Measurements from ENCODE around the gene MRPL55.
A peak's percentile ranks its signal among the peaks of the same experiment; 100 is the strongest.

The MRPL55 gene

GRCh38 chr1:228148196-228148861, 39.2 kb upstream of the MRPL55 start:
- no peak for DNase-seq (ENCODE audit: extremely low read depth in 1 of 2, low read depth in 1 of 2)

- no peak for DNase-seq (ENCODE audit: extremely low read depth in 1 of 2, low read depth in 1 of 2)
Measured at GRCh38 chr1:228147768-228148167, 38.7 kb upstream of the MRPL55 start.

- DNase-seq (ENCODE audit: extremely low read depth in 1 of 2, low read depth in 1 of 2): no peak
Measured at GRCh38 chr1:228147151-228147693, 38.1 kb upstream of the MRPL55 start.

- no peak for DNase-seq (ENCODE audit: extremely low read depth in 1 of 2, low read depth in 1 of 2)
Measured at GRCh38 chr1:228146417-228147150, 37.5 kb upstream of the MRPL55 start.

GRCh38 chr1:228145463-228146416, 36.6 kb upstream of the MRPL55 start:
- DNase-seq (ENCODE audit: extremely low read depth in 1 of 2, low read depth in 1 of 2): no peak

GRCh38 chr1:228144993-228145343, 35.9 kb upstream of the MRPL55 start:
- DNase-seq (ENCODE audit: extremely low read depth in 1 of 2, low read depth in 1 of 2): no peak

- no peak for DNase-seq (ENCODE audit: extremely low read depth in 1 of 2, low read depth in 1 of 2)
Measured at GRCh38 chr1:228144193-228144992, 35.3 kb upstream of the MRPL55 start.

- DNase-seq (ENCODE audit: extremely low read depth in 1 of 2, low read depth in 1 of 2): no peak
Measured at GRCh38 chr1:228143480-228144192, 34.5 kb upstream of the MRPL55 start.

GRCh38 chr1:228142701-228143136, 33.6 kb upstream of the MRPL55 start:
- no peak for DNase-seq (ENCODE audit: extremely low read depth in 1 of 2, low read depth in 1 of 2)

GRCh38 chr1:228142155-228142691, 33.1 kb upstream of the MRPL55 start:
- no peak for DNase-seq (ENCODE audit: extremely low read depth in 1 of 2, low read depth in 1 of 2)

GRCh38 chr1:228141226-228142044, 32.3 kb upstream of the MRPL55 start:
- no peak for DNase-seq (ENCODE audit: extremely low read depth in 1 of 2, low read depth in 1 of 2)

- DNase-seq (ENCODE audit: extremely low read depth in 1 of 2, low read depth in 1 of 2): no peak
Measured at GRCh38 chr1:228140724-228141225, 31.7 kb upstream of the MRPL55 start.

- DNase-seq (ENCODE audit: extremely low read depth in 1 of 2, low read depth in 1 of 2): peak; percentile 100
Measured at GRCh38 chr1:228139931-228140723, 31.0 kb upstream of the MRPL55 start, which contains the start of gene GUK1. GUK1 (plus strand) TSS chr1:228140279; CDS start chr1:228140303, 24 bp downstream.

- no peak for DNase-seq (ENCODE audit: extremely low read depth in 1 of 2, low read depth in 1 of 2)
Measured at GRCh38 chr1:228139406-228139930, 30.4 kb upstream of the MRPL55 start.

GRCh38 chr1:228136901-228137300, 27.8 kb upstream of the MRPL55 start:
- DNase-seq (ENCODE audit: extremely low read depth in 1 of 2, low read depth in 1 of 2): no peak

- DNase-seq (ENCODE audit: extremely low read depth in 1 of 2, low read depth in 1 of 2): no peak
Measured at GRCh38 chr1:228134591-228134990, 25.5 kb upstream of the MRPL55 start.

- DNase-seq (ENCODE audit: extremely low read depth in 1 of 2, low read depth in 1 of 2): no peak
Measured at GRCh38 chr1:228131766-228132165, 22.7 kb upstream of the MRPL55 start.
